Choroid plexus epithelial cell (primary cell): Measurements from ENCODE around the gene WASF3.

Source experiments
- DNase-seq: peaks from one replicate; pipeline ENCODE4 v3.0.0-alpha.2; 2010; ENCODE audit warnings: low read depth
- H3K4me3 ChIP-seq: 2 replicates; pipeline ENCODE4 v1.5.1; 2011; ENCODE audit warnings: low read depth, mild to moderate bottlenecking, control low read depth, low read length, moderate library complexity
- TF ChIP-seq, protein P1 (sequence below): conservative IDR thresholded peaks from 2 replicates; pipeline ENCODE4 v1.5.1; 2011; ENCODE audit warnings: low read depth, mild to moderate bottlenecking, control low read depth, inconsistent platforms, low read length, moderate library complexity

Gene WASF3

GRCh38 chr13:26557393-26558073 is at the start of gene WASF3:
Gene WASF3 (plus strand): TSS chr13:26557683. CDS start chr13:26642271, 84,588 bp downstream.
- TF ChIP-seq, protein P1, sequence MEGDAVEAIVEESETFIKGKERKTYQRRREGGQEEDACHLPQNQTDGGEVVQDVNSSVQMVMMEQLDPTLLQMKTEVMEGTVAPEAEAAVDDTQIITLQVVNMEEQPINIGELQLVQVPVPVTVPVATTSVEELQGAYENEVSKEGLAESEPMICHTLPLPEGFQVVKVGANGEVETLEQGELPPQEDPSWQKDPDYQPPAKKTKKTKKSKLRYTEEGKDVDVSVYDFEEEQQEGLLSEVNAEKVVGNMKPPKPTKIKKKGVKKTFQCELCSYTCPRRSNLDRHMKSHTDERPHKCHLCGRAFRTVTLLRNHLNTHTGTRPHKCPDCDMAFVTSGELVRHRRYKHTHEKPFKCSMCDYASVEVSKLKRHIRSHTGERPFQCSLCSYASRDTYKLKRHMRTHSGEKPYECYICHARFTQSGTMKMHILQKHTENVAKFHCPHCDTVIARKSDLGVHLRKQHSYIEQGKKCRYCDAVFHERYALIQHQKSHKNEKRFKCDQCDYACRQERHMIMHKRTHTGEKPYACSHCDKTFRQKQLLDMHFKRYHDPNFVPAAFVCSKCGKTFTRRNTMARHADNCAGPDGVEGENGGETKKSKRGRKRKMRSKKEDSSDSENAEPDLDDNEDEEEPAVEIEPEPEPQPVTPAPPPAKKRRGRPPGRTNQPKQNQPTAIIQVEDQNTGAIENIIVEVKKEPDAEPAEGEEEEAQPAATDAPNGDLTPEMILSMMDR = no peak
- peak; percentile 95 for DNase-seq
- peak within 1 kb of the TSS; percentile 75 for H3K4me3 ChIP-seq

- peak; percentile 91 for DNase-seq
- TF ChIP-seq, protein P1 = no peak
- H3K4me3 ChIP-seq = no peak overlapping the region
Measured at GRCh38 chr13:26508885-26509284, 48.6 kb upstream of the WASF3 start.

GRCh38 chr13:26509491-26509890 is 48.0 kb upstream of the WASF3 start:
- no peak overlapping the region for H3K4me3 ChIP-seq
- TF ChIP-seq, protein P1 = no peak
- DNase-seq = no peak

DNA sequence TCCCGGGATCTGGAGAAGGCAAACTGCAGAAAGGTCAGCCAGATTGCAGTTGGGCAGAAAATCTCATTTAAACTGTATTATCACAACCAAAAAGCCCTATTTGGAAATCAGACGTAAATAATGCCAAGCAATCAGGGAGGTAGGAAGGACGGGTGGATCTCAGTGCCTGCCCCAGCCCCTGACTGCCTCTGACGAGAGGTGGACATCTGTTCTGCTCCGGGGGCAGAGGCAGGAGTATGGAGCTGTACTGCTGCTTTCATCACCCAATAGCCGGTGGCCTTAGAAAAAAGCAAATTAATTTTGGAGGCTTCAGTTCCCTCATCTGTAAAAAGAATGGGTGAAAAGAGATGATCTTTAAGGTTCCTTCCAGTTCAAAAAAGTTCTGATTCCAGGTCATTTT is 43.6 kb upstream of the WASF3 start:
- H3K4me3 ChIP-seq = no peak overlapping the region
- TF ChIP-seq, protein P1 = no peak
- no peak for DNase-seq

DNA sequence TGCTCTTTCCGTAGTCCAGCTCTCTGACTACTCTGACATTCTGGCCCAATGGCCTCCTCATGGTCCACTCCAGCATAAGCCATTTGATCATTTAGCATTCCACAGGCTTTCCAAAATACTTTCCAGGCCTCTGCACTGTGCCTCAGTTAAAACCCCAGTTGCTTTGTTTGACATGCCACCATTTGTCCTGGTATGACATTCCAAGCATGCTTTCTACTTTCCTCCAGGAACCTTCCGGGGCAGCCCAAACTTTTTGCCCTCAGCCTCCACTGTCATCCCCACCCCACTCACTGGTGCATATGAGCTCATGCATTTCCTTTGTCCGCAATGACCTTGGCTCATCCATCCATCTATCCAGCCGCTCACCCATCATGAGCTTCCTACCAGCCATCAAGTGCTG is 41.8 kb upstream of the WASF3 start:
- no peak for DNase-seq
- TF ChIP-seq, protein P1 = no peak

DNA sequence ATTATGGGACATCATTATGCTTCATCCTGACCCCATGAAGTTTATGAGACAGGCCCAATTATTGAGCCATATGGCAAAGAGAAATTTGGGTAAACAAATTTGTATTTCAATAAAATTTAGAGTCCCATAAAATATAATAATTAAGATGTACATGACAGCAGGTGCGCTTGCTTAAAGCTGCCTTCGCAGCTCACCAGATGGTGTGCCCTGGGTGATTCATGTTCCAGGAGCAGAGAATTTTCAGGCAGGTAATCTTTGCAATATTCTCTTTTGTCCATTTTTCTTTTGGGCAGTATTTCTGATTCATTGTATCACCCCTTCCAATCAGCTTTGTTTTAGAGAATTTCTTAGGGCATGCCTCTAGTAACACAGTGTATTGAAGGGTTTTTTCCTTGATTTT is 39.5 kb upstream of the WASF3 start:
- H3K4me3 ChIP-seq = no peak overlapping the region
- no peak for DNase-seq
- TF ChIP-seq, protein P1 = no peak

More for the DNA sequence above, 41.8 kb upstream of the WASF3 start:
- no peak overlapping the region for H3K4me3 ChIP-seq

DNA sequence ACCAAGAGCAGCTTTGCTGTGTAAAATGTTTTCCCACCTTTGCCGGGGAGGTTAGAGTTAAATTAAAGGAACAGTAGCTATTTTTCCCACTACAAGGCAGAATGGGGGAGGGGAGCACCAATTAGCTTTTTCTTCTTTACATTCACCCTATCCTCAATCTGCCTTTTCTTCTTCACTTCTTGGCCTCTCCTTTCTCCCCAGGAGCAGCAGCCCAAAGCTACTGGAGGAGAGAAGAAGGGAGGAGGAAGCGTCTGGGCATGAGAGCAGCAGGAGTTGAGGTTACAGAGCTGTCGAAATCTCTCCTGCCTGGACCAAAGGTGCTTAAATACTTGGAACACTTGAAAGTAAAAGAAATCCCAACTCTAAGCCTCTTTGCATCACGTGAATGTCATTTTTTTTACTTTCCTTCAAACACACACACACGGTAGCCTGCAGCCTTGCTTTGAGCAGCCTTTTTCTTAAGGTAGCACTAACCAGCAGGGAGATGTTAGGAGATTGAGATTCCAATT is 39.0 kb upstream of the WASF3 start:
- H3K4me3 ChIP-seq = no peak overlapping the region
- TF ChIP-seq, protein P1 = no peak
- peak; percentile 19 for DNase-seq
